Neural crest cell (in vitro differentiated cells): ENCODE measurements around the gene CUBN. TPM values are rescaled to one million over a fixed set of nuclear protein-coding genes. Genes with fewer than 3 reads are reported as not detected.

ENCODE experiments used
- DNase-seq: peaks from one replicate; pipeline ENCODE4 v3.0.0; 2021; ENCODE audit warnings: low read depth, mixed read lengths, low spot score
- H3K27ac Mint-ChIP-seq: one replicate; pipeline ENCODE4 v1.8.0; 2021; ENCODE audit warnings: mild to moderate bottlenecking, mixed read lengths; ENCODE audit not compliant: unreplicated experiment
- H3K27me3 Mint-ChIP-seq: 2 replicates; pipeline ENCODE4 v1.8.0; 2021; ENCODE audit warnings: low read depth, mild to moderate bottlenecking, mixed read lengths
- H3K36me3 Mint-ChIP-seq: 2 replicates; pipeline ENCODE4 v1.8.0; 2021; ENCODE audit warnings: low read depth, mild to moderate bottlenecking, mixed read lengths
- H3K4me1 Mint-ChIP-seq: 2 replicates; pipeline ENCODE4 v1.8.0; 2021; ENCODE audit warnings: mixed read lengths
- H3K4me3 Mint-ChIP-seq: one replicate; pipeline ENCODE4 v1.8.0; 2021; ENCODE audit warnings: mild to moderate bottlenecking, mixed read lengths
- H3K9me3 Mint-ChIP-seq: 2 replicates; pipeline ENCODE4 v1.8.0; 2021; ENCODE audit warnings: mixed read lengths
- CTCF ChIP-seq: fragments of 200-600 bp; sonication (generic); conservative IDR thresholded peaks from 2 replicates; pipeline ENCODE4 v1.5.0; 2021; ENCODE audit warnings: antibody characterized with exemption, mild to moderate bottlenecking
- total RNA-seq: library from RNA; stranded (reverse); gene quantifications from 2 replicates; pipeline ENCODE4 v1.2.1, GENCODE V29; 2021

CUBN gene
- total RNA-seq, 1 donor from 2014 or later = 2.2 TPM

DNA sequence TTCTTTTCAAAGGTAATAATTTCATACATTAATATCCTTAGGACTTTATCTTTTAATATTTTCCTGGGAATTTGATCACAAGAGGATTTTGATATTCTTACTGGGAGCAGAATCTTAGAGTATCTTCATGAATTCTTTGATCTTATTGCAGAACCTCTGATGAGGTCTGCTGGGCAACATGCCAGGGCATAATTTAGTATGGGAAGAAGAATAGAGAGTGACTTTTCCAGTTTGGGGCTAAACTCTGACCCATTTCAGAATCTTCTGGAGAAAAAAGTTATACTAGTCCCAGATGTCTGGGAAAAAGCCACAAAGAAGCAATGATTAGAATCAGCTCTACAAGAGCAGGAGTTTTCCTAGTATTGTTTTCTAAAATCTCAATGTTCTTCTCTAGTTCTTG is 284.4 kb downstream of the CUBN start:
- no peak for TF ChIP-seq CTCF
- H3K27ac Mint-ChIP-seq = no peak overlapping the region
- DNase-seq = no peak
- no peak overlapping the region for H3K4me3 Mint-ChIP-seq
- H3K4me1 Mint-ChIP-seq = peaks cover 7% of the 10 kb centered on the region
- no peaks in the 10 kb centered on the region for H3K9me3 Mint-ChIP-seq
- no peaks in the 10 kb centered on the region for H3K27me3 Mint-ChIP-seq
- no peaks in the 10 kb centered on the region for H3K36me3 Mint-ChIP-seq

DNA sequence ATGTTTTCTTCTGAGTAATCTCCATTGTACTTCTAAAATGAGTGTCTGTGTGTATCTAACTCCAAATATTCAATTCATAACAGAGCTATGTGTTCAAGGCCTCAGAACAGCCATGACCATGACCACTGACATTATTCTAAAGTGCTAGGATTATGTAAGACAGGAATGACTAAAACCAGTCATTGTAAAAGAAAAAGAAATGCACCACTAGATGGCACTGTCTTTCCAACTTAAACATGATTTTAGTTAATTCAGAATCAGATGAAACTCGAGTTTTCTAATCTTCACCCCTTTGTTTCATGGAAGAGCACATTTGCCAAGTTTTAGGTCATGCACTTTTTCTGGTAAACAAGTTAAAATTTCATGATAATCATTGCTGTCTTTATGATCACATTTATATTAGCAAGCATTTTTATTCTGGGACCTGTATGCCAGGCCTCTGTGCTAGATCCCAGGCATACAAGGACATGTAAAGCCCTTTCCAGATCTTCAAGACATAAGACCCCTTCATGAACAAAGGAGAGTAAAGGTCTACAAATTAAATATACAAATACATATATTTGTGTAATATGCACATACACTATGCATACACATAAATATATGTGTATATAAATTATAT is 286.2 kb downstream of the CUBN start:
- H3K4me3 Mint-ChIP-seq = no peak overlapping the region
- H3K36me3 Mint-ChIP-seq = no peaks in the 10 kb centered on the region
- no peaks in the 10 kb centered on the region for H3K4me1 Mint-ChIP-seq
- H3K9me3 Mint-ChIP-seq = peaks cover 2% of the 10 kb centered on the region
- H3K27me3 Mint-ChIP-seq = no peaks in the 10 kb centered on the region
- no peak overlapping the region for H3K27ac Mint-ChIP-seq
- peak; percentile 81 for TF ChIP-seq CTCF
- DNase-seq = no peak

- H3K27me3 Mint-ChIP-seq = no peaks in the 10 kb centered on the region
- no peaks in the 10 kb centered on the region for H3K4me1 Mint-ChIP-seq
- no peak overlapping the region for H3K27ac Mint-ChIP-seq
- TF ChIP-seq CTCF = no peak
- no peak for DNase-seq
- H3K4me3 Mint-ChIP-seq = no peak overlapping the region
- no peaks in the 10 kb centered on the region for H3K36me3 Mint-ChIP-seq
- H3K9me3 Mint-ChIP-seq = peaks cover 2% of the 10 kb centered on the region
These were observed 294.4 kb downstream of the CUBN start for GRCh38 chr10:16835228-16835627.

DNA sequence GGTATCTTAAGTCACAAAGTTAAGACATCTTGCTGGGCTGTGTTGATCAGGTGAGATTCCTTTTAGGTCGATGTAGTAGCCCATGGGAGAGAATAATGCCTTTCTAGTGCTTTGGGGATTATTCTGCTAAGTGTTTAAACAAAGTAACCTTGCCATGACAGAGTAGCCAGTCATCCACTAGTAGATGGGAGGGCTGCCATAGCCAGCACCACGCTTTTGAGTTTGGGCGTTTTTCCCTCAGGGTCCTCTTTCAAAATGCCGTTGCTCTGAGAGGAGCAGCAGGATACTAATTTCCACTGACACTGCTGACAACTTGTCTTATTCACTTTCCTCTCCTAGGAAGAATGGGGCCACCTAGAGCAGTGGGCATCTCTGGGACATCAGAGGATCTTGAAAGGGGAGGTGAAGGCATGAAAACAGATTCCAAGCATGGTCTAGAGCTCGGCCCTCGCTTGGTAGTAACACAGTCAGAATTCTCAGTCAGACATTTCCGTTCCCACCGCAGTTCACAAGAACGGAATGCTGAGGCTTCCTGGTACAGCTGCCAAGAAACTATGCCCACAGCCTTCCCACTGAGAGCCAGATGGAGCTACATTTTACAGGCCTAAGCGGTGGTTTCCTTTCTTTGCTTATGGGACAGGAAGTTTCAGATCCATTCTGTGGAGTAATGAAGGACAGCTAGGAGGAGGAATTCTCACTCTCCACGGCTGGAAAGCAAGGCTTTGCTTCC is 297.1 kb downstream of the CUBN start:
- DNase-seq = no peak
- no peak overlapping the region for H3K4me3 Mint-ChIP-seq
- TF ChIP-seq CTCF = no peak
- no peaks in the 10 kb centered on the region for H3K9me3 Mint-ChIP-seq
- H3K36me3 Mint-ChIP-seq = no peaks in the 10 kb centered on the region
- no peak overlapping the region for H3K27ac Mint-ChIP-seq
- no peaks in the 10 kb centered on the region for H3K4me1 Mint-ChIP-seq
- H3K27me3 Mint-ChIP-seq = no peaks in the 10 kb centered on the region

DNA sequence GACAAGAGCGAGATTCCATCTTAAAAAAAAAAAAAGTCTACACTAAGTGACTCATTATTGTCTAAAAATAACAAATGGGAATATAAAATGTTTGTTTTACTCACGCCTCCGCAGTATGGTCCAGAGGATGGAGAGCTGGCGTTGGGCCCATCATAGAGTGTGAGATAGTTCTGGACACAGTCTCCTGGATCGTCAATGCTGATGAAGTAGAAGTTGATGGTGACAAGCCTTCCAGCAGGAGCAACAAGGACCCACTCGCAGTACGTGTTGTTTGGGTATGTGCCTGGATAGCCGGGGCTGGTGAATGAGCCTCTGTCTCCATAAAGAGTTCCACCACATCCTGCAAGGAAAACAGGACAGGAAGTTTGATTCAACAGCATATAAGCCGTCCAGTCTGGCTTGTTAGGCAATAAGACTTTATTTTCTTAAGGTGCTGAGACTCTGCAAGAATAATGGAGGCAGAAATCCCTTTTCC is 300.9 kb downstream of the CUBN start:
- H3K36me3 Mint-ChIP-seq = no peaks in the 10 kb centered on the region
- no peak overlapping the region for H3K4me3 Mint-ChIP-seq
- TF ChIP-seq CTCF = no peak
- no peak overlapping the region for H3K27ac Mint-ChIP-seq
- no peaks in the 10 kb centered on the region for H3K27me3 Mint-ChIP-seq
- no peaks in the 10 kb centered on the region for H3K9me3 Mint-ChIP-seq
- H3K4me1 Mint-ChIP-seq = no peaks in the 10 kb centered on the region
- no peak for DNase-seq
